Fibroblast of lung (primary cell): ENCODE measurements around the gene DYDC1.

Source experiments
- CTCF ChIP-seq, 2 donors: IDR thresholded peaks in 1 of 2; conservative IDR thresholded peaks in 1 of 2; 1 replicate in 1 of 2; 2 replicates in 1 of 2; pipeline ENCODE4 v1.5.1; 2011 to 2012; ENCODE audit warnings: low read length in 2 of 2, control low read depth in 1 of 2, inconsistent platforms in 1 of 2, low read depth in 1 of 2, mild to moderate bottlenecking in 1 of 2
- EZH2 ChIP-seq: IDR thresholded peaks from 2 replicates; pipeline ENCODE4 v1.5.1; 2012; ENCODE audit warnings: low read length, control low read depth, mild to moderate bottlenecking; ENCODE audit errors: missing control alignments

GRCh38 chr10:80400136-80400804, 43.7 kb upstream of the DYDC1 start:
- TF ChIP-seq CTCF (conservative IDR thresholded peaks at IDR 0.05 in 1 of 2, IDR thresholded peaks at IDR 0.05 in 1 of 2; ENCODE audit: low read depth in 1 of 2, low read length in 2 of 2) (no peak), EZH2 (no peak)
